ENCODE results near the gene EXOC3L2.

The EXOC3L2 gene

DNA sequence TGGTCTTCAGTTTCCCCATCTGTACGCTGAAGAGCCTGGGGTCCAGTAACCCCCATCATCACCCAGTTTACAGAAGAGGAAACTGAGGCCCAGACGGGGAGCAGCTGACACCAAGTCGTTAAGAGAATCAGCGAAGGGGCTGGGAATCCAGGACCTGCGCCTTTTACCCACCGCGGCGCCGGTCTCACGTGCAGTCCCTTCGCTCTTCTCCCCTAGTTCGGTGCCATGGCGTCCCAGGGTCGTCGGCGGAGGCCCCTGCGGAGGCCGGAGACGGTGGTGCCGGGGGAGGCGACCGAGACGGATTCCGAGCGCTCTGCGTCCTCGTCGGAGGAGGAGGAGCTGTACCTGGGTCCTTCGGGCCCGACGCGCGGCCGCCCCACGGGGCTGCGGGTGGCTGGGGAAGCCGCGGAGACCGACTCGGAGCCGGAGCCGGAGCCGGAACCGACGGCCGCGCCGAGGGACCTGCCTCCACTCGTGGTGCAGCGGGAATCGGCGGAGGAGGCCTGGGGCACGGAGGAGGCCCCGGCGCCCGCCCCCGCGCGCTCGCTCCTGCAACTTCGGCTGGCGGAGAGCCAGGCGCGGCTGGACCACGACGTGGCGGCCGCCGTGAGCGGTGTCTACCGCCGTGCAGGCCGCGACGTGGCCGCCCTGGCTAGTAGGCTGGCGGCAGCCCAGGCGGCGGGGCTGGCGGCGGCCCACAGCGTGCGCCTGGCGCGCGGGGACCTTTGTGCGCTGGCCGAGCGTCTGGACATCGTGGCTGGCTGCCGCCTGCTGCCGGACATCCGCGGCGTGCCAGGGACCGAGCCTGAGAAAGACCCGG lies 65.9 kb downstream of the EXOC3L2 start:
- no peak for DNase-seq

GRCh38 chr19:45178262-45179071 lies 66.7 kb downstream of the EXOC3L2 start, which contains the start of gene BLOC1S3:
BLOC1S3 (plus strand) TSS chr19:45178784; CDS start chr19:45179297, 513 bp downstream.
- DNase-seq = peak; percentile 98

DNA sequence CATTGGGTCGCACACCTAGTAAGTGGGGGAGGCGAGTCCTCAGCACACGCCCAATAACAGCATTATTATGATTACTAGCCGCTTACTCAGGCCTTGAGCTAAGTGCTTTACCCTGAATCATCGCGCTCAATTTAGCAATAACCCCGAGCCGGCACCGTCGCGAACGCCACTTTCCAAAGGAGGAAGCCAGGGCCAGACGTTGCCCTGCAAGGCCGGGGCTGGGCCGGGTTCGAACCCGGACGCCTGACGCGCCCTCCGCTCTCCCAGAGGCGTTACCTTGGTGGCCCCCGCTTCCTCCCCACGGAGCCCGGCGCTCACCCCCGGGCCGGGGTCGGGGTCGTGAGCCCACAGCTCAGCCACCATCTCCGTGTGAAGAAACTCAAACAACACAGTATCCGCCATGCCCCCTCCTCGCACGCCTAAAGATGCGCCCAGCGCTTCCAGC lies 67.4 kb downstream of the EXOC3L2 start, which contains the start of gene TRAPPC6A:
Gene TRAPPC6A (minus strand): TSS at position 421 of the 445 bp plus-strand sequence. CDS start 19 bp downstream, at position 402.
- no peak for DNase-seq

GRCh38 chr19:45175515-45176345 lies 69.5 kb downstream of the EXOC3L2 start:
- no peak for DNase-seq

DNA sequence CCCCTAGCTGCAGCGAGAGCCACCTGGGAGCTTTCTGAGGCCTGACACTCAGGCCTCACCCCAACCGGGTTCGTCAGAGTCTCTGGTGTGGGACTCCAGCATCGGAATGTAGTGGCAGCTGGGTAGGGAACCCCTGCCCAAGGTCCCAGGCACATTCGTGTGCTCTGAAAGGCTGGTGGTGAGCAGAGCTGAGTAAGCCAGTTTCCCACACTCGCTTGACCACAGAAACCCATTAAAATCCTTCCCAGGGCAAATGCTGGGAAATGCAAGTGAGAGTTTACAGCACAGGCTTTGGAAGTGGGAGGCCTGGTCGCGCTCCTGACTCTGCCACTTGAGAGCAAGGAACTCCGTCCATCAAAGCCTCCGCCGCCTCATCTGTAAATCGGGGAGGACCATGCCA lies 71.4 kb downstream of the EXOC3L2 start:
- no peak for DNase-seq

GRCh38 chr19:45172611-45173208 lies 72.5 kb downstream of the EXOC3L2 start:
- DNase-seq = no peak

DNA sequence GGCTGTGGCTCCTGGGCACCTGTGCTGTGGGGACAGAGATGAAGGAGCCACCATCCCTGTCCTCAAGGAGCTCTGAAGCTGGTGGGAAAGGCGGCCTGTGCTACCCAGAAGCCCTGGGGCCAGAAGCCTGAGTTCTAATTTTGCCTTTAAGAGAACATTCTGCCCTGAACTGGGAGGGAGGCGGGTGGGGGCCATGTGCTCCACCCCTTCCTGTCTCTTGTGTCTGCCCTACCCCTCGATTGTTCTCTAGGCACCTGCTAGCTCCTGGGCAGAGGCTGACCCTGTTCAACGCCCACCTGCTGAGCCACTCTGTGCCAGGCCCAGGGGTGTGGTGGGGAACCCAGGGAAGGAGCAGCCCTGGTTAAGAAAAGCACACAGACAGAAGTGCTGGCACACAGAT lies 73.0 kb downstream of the EXOC3L2 start:
- no peak for DNase-seq

DNA sequence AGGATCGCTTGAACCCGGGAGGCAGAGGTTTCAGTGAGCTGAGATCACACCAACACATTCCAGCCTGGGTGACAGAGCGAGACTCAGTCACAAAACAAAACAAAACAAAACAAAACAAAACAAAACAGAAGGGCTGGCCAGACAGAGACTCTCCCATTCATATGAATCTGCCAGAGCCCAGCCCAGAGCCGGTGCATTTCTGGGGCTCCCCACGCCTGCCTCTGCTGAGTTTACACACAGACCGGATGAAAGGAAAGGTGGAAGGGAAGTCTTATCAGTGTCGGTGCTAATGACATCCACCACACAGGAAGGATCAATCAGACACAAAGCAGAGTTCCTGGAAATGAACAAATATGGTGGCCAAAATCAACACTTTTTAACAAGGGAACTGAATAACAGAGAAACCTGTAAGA lies 74.0 kb downstream of the EXOC3L2 start:
- no peak for DNase-seq

GRCh38 chr19:45170146-45171106 lies 74.8 kb downstream of the EXOC3L2 start:
- no peak for DNase-seq

- no peak for DNase-seq
These were observed 75.6 kb downstream of the EXOC3L2 start for GRCh38 chr19:45169602-45170001.

GRCh38 chr19:45168767-45169351 lies 76.3 kb downstream of the EXOC3L2 start:
- no peak for DNase-seq

GRCh38 chr19:45166723-45167252 lies 78.4 kb downstream of the EXOC3L2 start:
- no peak for DNase-seq

- DNase-seq = no peak
These were observed 80.5 kb downstream of the EXOC3L2 start for GRCh38 chr19:45164577-45165335.

GRCh38 chr19:45163751-45164460 lies 81.3 kb downstream of the EXOC3L2 start:
- no peak for DNase-seq

DNA sequence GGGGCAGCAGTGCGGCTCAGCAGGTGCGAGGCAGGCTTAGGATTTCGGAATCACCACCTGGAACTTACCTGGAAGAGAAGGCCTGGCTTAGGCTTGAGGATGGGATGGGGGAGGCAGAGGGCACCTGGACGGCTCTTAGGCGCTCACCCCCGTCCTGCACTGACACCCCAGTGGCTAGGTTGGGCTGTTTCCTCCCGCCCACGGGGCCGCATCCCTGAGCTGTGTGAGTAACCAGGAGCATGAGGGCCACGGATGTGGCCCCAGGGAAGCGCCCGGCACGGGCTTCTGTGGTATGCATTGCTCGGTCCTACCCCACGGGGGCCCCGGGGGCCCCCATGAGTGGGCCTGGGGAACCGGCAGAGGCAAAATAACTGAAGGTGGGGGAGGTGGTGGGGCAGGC lies 82.1 kb downstream of the EXOC3L2 start:
- DNase-seq = no peak

DNA sequence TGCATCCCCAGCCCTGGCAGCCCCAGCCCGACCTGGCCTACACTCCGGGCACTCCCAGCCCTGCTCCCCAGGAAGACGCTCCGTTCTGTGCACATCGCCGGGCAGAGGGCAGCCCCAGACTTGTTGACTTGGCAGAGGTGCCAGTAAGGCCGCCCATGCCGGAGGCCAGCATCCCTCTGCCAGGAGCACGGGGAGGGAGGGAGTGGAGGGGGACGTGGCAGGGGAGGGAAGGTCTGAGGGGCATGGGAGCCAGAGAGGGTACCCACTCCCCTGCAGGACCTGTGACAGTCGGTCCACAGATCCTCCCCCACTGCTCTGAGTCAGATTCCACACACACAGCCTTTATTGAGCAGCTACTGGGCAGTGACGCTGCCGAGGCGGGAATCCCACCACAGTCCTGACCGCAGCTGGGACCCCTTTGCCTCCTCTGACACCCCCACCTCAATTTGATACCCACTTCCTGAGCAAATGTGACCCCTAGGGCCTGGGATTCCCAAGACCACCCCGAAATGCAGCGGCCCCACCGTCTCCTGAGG lies 82.5 kb downstream of the EXOC3L2 start:
- DNase-seq = no peak

Data from GOT3 (cell line).